ENCODE measurements around the gene GSG1. TPM values are rescaled to one million over a fixed set of nuclear protein-coding genes. Genes with fewer than 3 reads are reported as not detected.
"Not testable (repeated sequence)": the region's sequence is repeated elsewhere in the genome, so short reads cannot be mapped to it uniquely, and the experiment has no call there.

Gene GSG1
- total RNA-seq, 2 experiments from 2014 or later, result not detected

- H3K27me3 Mint-ChIP-seq, result no peaks in the 10 kb centered on the region
- no peak overlapping the region for H3K27ac Mint-ChIP-seq
- ChIA-PET POLR2A (no interaction called here), CTCF (interaction anchor here (0.6 kb wide), 1 partner anchor 10 kb away, joined by 3 read pairs; no protein-coding TSS in a partner anchor)
- H3K9me3 Mint-ChIP-seq, result no peaks in the 10 kb centered on the region
- no peak overlapping the region for H3K4me3 Mint-ChIP-seq
- DNase-seq, result no peak
- peaks cover 6% of the 10 kb centered on the region for H3K4me1 Mint-ChIP-seq
- no peaks in the 10 kb centered on the region for H3K36me3 Mint-ChIP-seq (ENCODE audit: low read depth)
Observed at GRCh38 chr12:13062669-13063068, 40.8 kb downstream of the GSG1 start.

GRCh38 chr12:13061377-13061776 lies 42.1 kb downstream of the GSG1 start:
- Mint-ChIP-seq H3K9me3 (no peaks in the 10 kb centered on the region), H3K27me3 (no peaks in the 10 kb centered on the region), H3K4me1 (no peaks in the 10 kb centered on the region), H3K27ac (no peak overlapping the region), H3K36me3 (ENCODE audit: low read depth) (peaks cover 1% of the 10 kb centered on the region), H3K4me3 (no peak overlapping the region)
- CTCF ChIA-PET, result no interaction called here
- no peak for DNase-seq
- POLR2A ChIA-PET, result no interaction called here

- H3K36me3 Mint-ChIP-seq (ENCODE audit: low read depth), result peaks cover 2% of the 10 kb centered on the region
- no peaks in the 10 kb centered on the region for H3K27me3 Mint-ChIP-seq
- ChIA-PET POLR2A (no interaction called here), CTCF (interaction anchor here (1.2 kb wide), 1 partner anchor 17 kb away, joined by 3 read pairs; the partner anchor contains the start of gene FAM234B)
- no peak overlapping the region for H3K27ac Mint-ChIP-seq
- H3K9me3 Mint-ChIP-seq, result no peaks in the 10 kb centered on the region
- H3K4me1 Mint-ChIP-seq, result no peaks in the 10 kb centered on the region
- no peak for DNase-seq
- H3K4me3 Mint-ChIP-seq, result no peak overlapping the region
Observed at GRCh38 chr12:13060581-13060980, 42.9 kb downstream of the GSG1 start.

- POLR2A ChIA-PET, H3K4me3 Mint-ChIP-seq, CTCF ChIA-PET, DNase-seq, H3K27me3 Mint-ChIP-seq, H3K4me1 Mint-ChIP-seq, H3K27ac Mint-ChIP-seq: not testable (repeated sequence)
- H3K9me3 Mint-ChIP-seq, result peaks cover 14% of the 10 kb centered on the region
- peaks cover 18% of the 10 kb centered on the region for H3K36me3 Mint-ChIP-seq (ENCODE audit: low read depth)
Observed at GRCh38 chr12:13053617-13054016, 49.9 kb downstream of the GSG1 start.

GRCh38 chr12:13052421-13052820 lies 51.0 kb downstream of the GSG1 start:
- DNase-seq, result no peak
- H3K9me3 Mint-ChIP-seq, result peaks cover 14% of the 10 kb centered on the region
- no peak overlapping the region for H3K27ac Mint-ChIP-seq
- peaks cover 9% of the 10 kb centered on the region for H3K4me1 Mint-ChIP-seq
- H3K4me3 Mint-ChIP-seq, result no peak overlapping the region
- CTCF ChIA-PET, result no interaction called here
- no peaks in the 10 kb centered on the region for H3K27me3 Mint-ChIP-seq
- POLR2A ChIA-PET, result no interaction called here
- H3K36me3 Mint-ChIP-seq (ENCODE audit: low read depth), result peaks cover 18% of the 10 kb centered on the region

- Mint-ChIP-seq H3K4me3 (no peak overlapping the region), H3K4me1 (peaks cover 26% of the 10 kb centered on the region), H3K9me3 (peaks cover 13% of the 10 kb centered on the region), H3K27ac (no peak overlapping the region), H3K27me3 (no peaks in the 10 kb centered on the region), H3K36me3 (ENCODE audit: low read depth) (peaks cover 13% of the 10 kb centered on the region)
- ChIA-PET POLR2A (no interaction called here), CTCF (interaction anchor here (0.8 kb wide), 1 partner anchor 47 kb away, joined by 3 read pairs; no protein-coding TSS in a partner anchor)
- no peak for DNase-seq
Observed at GRCh38 chr12:13049816-13050215, 53.7 kb downstream of the GSG1 start.

- Mint-ChIP-seq H3K4me3 (no peak overlapping the region), H3K4me1 (peaks cover 29% of the 10 kb centered on the region), H3K36me3 (ENCODE audit: low read depth) (peaks cover 1% of the 10 kb centered on the region), H3K27me3 (peaks cover 10% of the 10 kb centered on the region), H3K9me3 (no peaks in the 10 kb centered on the region), H3K27ac (no peak overlapping the region)
- CTCF ChIA-PET, result no interaction called here
- no peak for DNase-seq
- POLR2A ChIA-PET, result no interaction called here
Observed at GRCh38 chr12:13046964-13047363, 56.5 kb downstream of the GSG1 start.

- H3K36me3 Mint-ChIP-seq (ENCODE audit: low read depth), result peaks cover 1% of the 10 kb centered on the region
- H3K4me1 Mint-ChIP-seq, result peaks cover 27% of the 10 kb centered on the region
- H3K9me3 Mint-ChIP-seq, result no peaks in the 10 kb centered on the region
- H3K27me3 Mint-ChIP-seq, result peaks cover 15% of the 10 kb centered on the region
- ChIA-PET CTCF (interaction anchor here (1.7 to 1.8 kb wide), 2 partner anchors 12 to 20 kb away, joined by 5 to 6 read pairs; no protein-coding TSS in a partner anchor), POLR2A (no interaction called here)
- no peak for DNase-seq
- no peak overlapping the region for H3K4me3 Mint-ChIP-seq
- no peak overlapping the region for H3K27ac Mint-ChIP-seq
Observed at GRCh38 chr12:13045816-13046215, 57.7 kb downstream of the GSG1 start.

GRCh38 chr12:13044906-13045299 lies 58.6 kb downstream of the GSG1 start:
- H3K9me3 Mint-ChIP-seq, result no peaks in the 10 kb centered on the region
- peaks cover 18% of the 10 kb centered on the region for H3K27me3 Mint-ChIP-seq
- ChIA-PET CTCF (interaction anchor here (0.8 to 1.8 kb wide), 4 partner anchors 10 to 41 kb away, joined by 3 to 6 read pairs (median 4); no protein-coding TSS in a partner anchor), POLR2A (no interaction called here)
- no peak for DNase-seq
- peaks cover 27% of the 10 kb centered on the region for H3K4me1 Mint-ChIP-seq
- peaks cover 1% of the 10 kb centered on the region for H3K36me3 Mint-ChIP-seq (ENCODE audit: low read depth)
- H3K4me3 Mint-ChIP-seq, result peak overlapping the region; percentile 78
- no peak overlapping the region for H3K27ac Mint-ChIP-seq

- ChIA-PET POLR2A (no interaction called here), CTCF (interaction anchor here (0.9 to 1.8 kb wide), 8 partner anchors 13 to 167 kb away, joined by 3 to 7 read pairs (median 3); no protein-coding TSS in a partner anchor)
- peak within 1 kb of the TSS; percentile 76 for H3K27ac Mint-ChIP-seq
- peak within 1 kb of the TSS; percentile 78 for H3K4me3 Mint-ChIP-seq
- H3K9me3 Mint-ChIP-seq, result no peaks in the 10 kb centered on the region
- DNase-seq, result peak; percentile 75
- peaks cover 27% of the 10 kb centered on the region for H3K4me1 Mint-ChIP-seq
- H3K36me3 Mint-ChIP-seq (ENCODE audit: low read depth), result no peaks in the 10 kb centered on the region
- H3K27me3 Mint-ChIP-seq, result peaks cover 19% of the 10 kb centered on the region
Observed at GRCh38 chr12:13044002-13044905, 59.2 kb downstream of the GSG1 start, which contains the start of gene FAM234B. FAM234B (plus strand) TSS chr12:13044381; CDS start chr12:13044404, 23 bp downstream.

- Mint-ChIP-seq H3K9me3 (no peaks in the 10 kb centered on the region), H3K4me1 (peaks cover 22% of the 10 kb centered on the region), H3K4me3 (no peak overlapping the region), H3K27me3 (peaks cover 24% of the 10 kb centered on the region), H3K27ac (no peak overlapping the region), H3K36me3 (ENCODE audit: low read depth) (no peaks in the 10 kb centered on the region)
- DNase-seq, result no peak
- CTCF ChIA-PET, result interaction anchor here (0.6 to 1.7 kb wide), 3 partner anchors 9 to 169 kb away, joined by 3 to 7 read pairs (median 3); no protein-coding TSS in a partner anchor
- POLR2A ChIA-PET, result interaction anchor here (0.5 kb wide), 1 partner anchor 198 kb away, joined by 4 read pairs; no protein-coding TSS in a partner anchor
Observed at GRCh38 chr12:13042666-13043230, 60.7 kb downstream of the GSG1 start.

- no peak for DNase-seq
- Mint-ChIP-seq H3K27me3 (peaks cover 27% of the 10 kb centered on the region), H3K9me3 (no peaks in the 10 kb centered on the region), H3K4me1 (peaks cover 18% of the 10 kb centered on the region), H3K36me3 (ENCODE audit: low read depth) (no peaks in the 10 kb centered on the region), H3K27ac (no peak overlapping the region), H3K4me3 (no peak overlapping the region)
- ChIA-PET CTCF (no interaction called here), POLR2A (interaction anchor here (0.6 kb wide), 1 partner anchor 316 kb away, joined by 3 read pairs; no protein-coding TSS in a partner anchor)
Observed at GRCh38 chr12:13041224-13041623, 62.2 kb downstream of the GSG1 start.
